ENCODE measurements around the gene CDH3.

Gene CDH3

GRCh38 chr16:68655806-68656205, 10.7 kb downstream of the CDH3 start:
- DNase-seq, result no peak

GRCh38 chr16:68656751-68657150, 11.6 kb downstream of the CDH3 start:
- DNase-seq, result no peak

GRCh38 chr16:68658341-68658973, 13.3 kb downstream of the CDH3 start:
- no peak for DNase-seq

GRCh38 chr16:68658974-68659360, 13.9 kb downstream of the CDH3 start:
- no peak for DNase-seq

- DNase-seq, result no peak
These were observed 14.6 kb downstream of the CDH3 start for GRCh38 chr16:68659412-68660358.

- no peak for DNase-seq
These were observed 15.3 kb downstream of the CDH3 start for GRCh38 chr16:68660359-68660795.

GRCh38 chr16:68662035-68662434, 16.9 kb downstream of the CDH3 start:
- DNase-seq, result no peak

- no peak for DNase-seq
These were observed 19.2 kb downstream of the CDH3 start for GRCh38 chr16:68664297-68664696.

GRCh38 chr16:68665501-68665900, 20.4 kb downstream of the CDH3 start:
- no peak for DNase-seq

- DNase-seq, result no peak
These were observed 23.2 kb downstream of the CDH3 start for GRCh38 chr16:68668266-68668665.

- no peak for DNase-seq
These were observed 31.2 kb downstream of the CDH3 start for GRCh38 chr16:68676113-68676860.

- DNase-seq, result no peak
These were observed 35.9 kb downstream of the CDH3 start for GRCh38 chr16:68681038-68681437.

- no peak for DNase-seq
These were observed 40.8 kb downstream of the CDH3 start for GRCh38 chr16:68685685-68686478.

- no peak for DNase-seq
These were observed 41.8 kb downstream of the CDH3 start for GRCh38 chr16:68686905-68687304.

GRCh38 chr16:68689921-68690320, 44.8 kb downstream of the CDH3 start:
- DNase-seq, result no peak

- DNase-seq, result no peak
These were observed 50.5 kb downstream of the CDH3 start for GRCh38 chr16:68695575-68695974.

- DNase-seq, result no peak
These were observed 51.4 kb downstream of the CDH3 start for GRCh38 chr16:68696514-68696913.

GRCh38 chr16:68698091-68698490, 53.0 kb downstream of the CDH3 start:
- no peak for DNase-seq

GRCh38 chr16:68700120-68700519, 55.0 kb downstream of the CDH3 start:
- no peak for DNase-seq

GRCh38 chr16:68700831-68701230, 55.7 kb downstream of the CDH3 start:
- no peak for DNase-seq

- no peak for DNase-seq
These were observed 59.2 kb downstream of the CDH3 start for GRCh38 chr16:68704232-68704867.

Measured in cortex of kidney (tissue), 1 donor.